GM23338 (cell line): Measurements from ENCODE around the gene ARL5A. TPM values are rescaled to one million over a fixed set of nuclear protein-coding genes. Genes with fewer than 3 reads are reported as not detected.

Experiments
- ATAC-seq: fragments of 200-7000 bp; cut with Tn5 transposase; 3 replicates; pipeline ENCODE4 v1.9.1; 2020
- DNase-seq: peaks from one replicate; pipeline ENCODE4 v3.0.0-alpha.2; 2015; ENCODE audit warnings: low spot score
- H2AFZ ChIP-seq: fragments of 200-600 bp; sonication (generic); 2 replicates; pipeline ENCODE4 v1.8.0; 2016; ENCODE audit warnings: antibody characterized with exemption, mild to moderate bottlenecking, moderate library complexity
- H3F3A ChIP-seq: fragments of 200-600 bp; sonication (generic); replicated peaks from 2 replicates; pipeline ENCODE4 v1.8.0; 2017; ENCODE audit warnings: antibody characterized with exemption, mixed run types, low read depth
- H3K27ac ChIP-seq: fragments of 200-600 bp; sonication (generic); 2 replicates; pipeline ENCODE4 v1.6.1; 2016; ENCODE audit warnings: low read depth
- H3K27me3 ChIP-seq: fragments of 200-600 bp; sonication (generic); 2 replicates; pipeline ENCODE4 v1.8.0; 2016; ENCODE audit warnings: mild to moderate bottlenecking, mixed run types, moderate library complexity; ENCODE audit not compliant: insufficient read depth
- H3K36me3 ChIP-seq: fragments of 200-600 bp; sonication (generic); 2 replicates; pipeline ENCODE4 v1.8.0; 2016; ENCODE audit warnings: mild to moderate bottlenecking; ENCODE audit not compliant: insufficient read depth
- H3K4me1 ChIP-seq: fragments of 200-600 bp; sonication (generic); 2 replicates; pipeline ENCODE4 v1.8.0; 2016; ENCODE audit warnings: mild to moderate bottlenecking, moderate library complexity; ENCODE audit not compliant: insufficient read depth
- H3K4me2 ChIP-seq: fragments of 200-600 bp; sonication (generic); 2 replicates; pipeline ENCODE4 v1.7.1; 2017; ENCODE audit warnings: mixed run types
- H3K4me3 ChIP-seq: fragments of 200-600 bp; sonication (generic); 2 replicates; pipeline ENCODE4 v1.6.1; 2016; ENCODE audit warnings: mixed run types
- H3K79me2 ChIP-seq: fragments of 200-600 bp; sonication (generic); replicated peaks from 2 replicates; pipeline ENCODE4 v1.8.0; 2017; ENCODE audit warnings: mild to moderate bottlenecking; ENCODE audit not compliant: insufficient read depth
- H3K9me2 ChIP-seq: fragments of 200-600 bp; sonication (generic); 2 replicates; pipeline ENCODE4 v1.8.0; 2017; ENCODE audit not compliant: insufficient read depth
- H4K20me1 ChIP-seq: fragments of 200-600 bp; sonication (generic); replicated peaks from 2 replicates; pipeline ENCODE4 v1.8.0; 2017; ENCODE audit warnings: mild to moderate bottlenecking; ENCODE audit not compliant: insufficient read depth
- H3K27ac Mint-ChIP-seq: 2 replicates; pipeline ENCODE4 v1.8.0; 2020; ENCODE audit warnings: inconsistent platforms, mild to moderate bottlenecking, moderate library complexity, mixed read lengths
- H3K27me3 Mint-ChIP-seq: 3 replicates; pipeline ENCODE4 v1.8.0; 2022; ENCODE audit warnings: low read depth, mild to moderate bottlenecking, moderate library complexity, mixed read lengths, inconsistent platforms; ENCODE audit not compliant: insufficient read depth, poor library complexity
- H3K36me3 Mint-ChIP-seq: 3 replicates; pipeline ENCODE4 v1.8.0; 2021; ENCODE audit warnings: low read depth, mild to moderate bottlenecking, inconsistent platforms, moderate library complexity, mixed read lengths
- H3K4me1 Mint-ChIP-seq: 3 replicates; pipeline ENCODE4 v1.8.0; 2020; ENCODE audit warnings: mild to moderate bottlenecking, inconsistent platforms, mixed read lengths
- H3K4me3 Mint-ChIP-seq: 3 replicates; pipeline ENCODE4 v1.8.0; 2021; ENCODE audit warnings: moderate library complexity, mild to moderate bottlenecking, inconsistent platforms, mixed read lengths
- H3K9me3 Mint-ChIP-seq: 3 replicates; pipeline ENCODE4 v1.8.0; 2020; ENCODE audit warnings: moderate library complexity, mild to moderate bottlenecking, inconsistent platforms, mixed read lengths
- CREB1 ChIP-seq: fragments of 250-450 bp; sonication (Bioruptor Pico); IDR thresholded peaks from 2 replicates; pipeline ENCODE4 v1.5.0; 2020; ENCODE audit warnings: low read depth, mild to moderate bottlenecking, moderate library complexity
- EZH2phosphoT487 ChIP-seq: fragments of 200-600 bp; sonication (generic); IDR thresholded peaks from one replicate; pipeline ENCODE4 v1.8.1; 2018; ENCODE audit warnings: antibody characterized with exemption; ENCODE audit not compliant: unreplicated experiment
- JUNB ChIP-seq: IDR thresholded peaks from one replicate; pipeline ENCODE4 v1.6.1; 2016; ENCODE audit warnings: antibody characterized with exemption; ENCODE audit not compliant: unreplicated experiment
- NANOG ChIP-seq: IDR thresholded peaks from 2 replicates; pipeline ENCODE4 v1.6.1; 2016; ENCODE audit warnings: antibody characterized with exemption, borderline replicate concordance
- POLR2AphosphoS5 ChIP-seq: IDR thresholded peaks from 2 replicates; pipeline ENCODE4 v1.6.1; 2016; ENCODE audit warnings: antibody characterized with exemption, low read depth
- STAT1 ChIP-seq: IDR thresholded peaks from one replicate; pipeline ENCODE4 v1.6.1; 2016; ENCODE audit warnings: antibody characterized with exemption; ENCODE audit not compliant: unreplicated experiment
- ZNF114 ChIP-seq: fragments of 250-450 bp; sonication (Bioruptor Pico); IDR thresholded peaks from 2 replicates; pipeline ENCODE4 v1.5.0; 2020; ENCODE audit warnings: mild to moderate bottlenecking, moderate library complexity
- ZNF331 ChIP-seq: fragments of 250-450 bp; sonication (Bioruptor Pico); IDR thresholded peaks from 2 replicates; pipeline ENCODE4 v1.5.0; 2020; ENCODE audit warnings: low read depth, mild to moderate bottlenecking, moderate library complexity
- polyA plus RNA-seq: library from polyadenylated mRNA; unstranded; fragments of >200 nt; fragmentation: Nextera tagmentation; extraction: Ambion mirVana; gene quantifications from 2 replicates; pipeline ENCODE4 v1.2.1, GENCODE V29; 2016
- total RNA-seq: library from RNA; depleted of rRNA; stranded (reverse); fragments of >200 nt; shearing (Covaris generic); gene quantifications from 2 replicates; pipeline ENCODE4 v1.2.3, GENCODE V29; 2014
- TF ChIP-seq, protein P1 (sequence below): fragments of 250-450 bp; sonication (Bioruptor Pico); IDR thresholded peaks from 2 replicates; pipeline ENCODE4 v1.5.0; 2020; ENCODE audit warnings: mild to moderate bottlenecking, moderate library complexity
- TF ChIP-seq, protein P2 (sequence below), 2 experiments: fragments of 200-600 bp in 1 of 2; sonication (generic) in 1 of 2; conservative IDR thresholded peaks; 2 replicates each; pipeline versions ENCODE4 v1.5.1 to v1.6.1; 2016 to 2017; ENCODE audit warnings: antibody characterized with exemption in 2 of 2, low read depth in 2 of 2, mild to moderate bottlenecking in 2 of 2, moderate library complexity in 1 of 2
- TF ChIP-seq, protein P3 (sequence below): IDR thresholded peaks from 2 replicates; pipeline ENCODE4 v1.6.1; 2016; ENCODE audit warnings: antibody characterized with exemption
- TF ChIP-seq, protein P4 (sequence below): IDR thresholded peaks from one replicate; pipeline ENCODE4 v1.6.1; 2018; ENCODE audit warnings: antibody characterized with exemption; ENCODE audit not compliant: unreplicated experiment

Gene ARL5A
- total and polyA plus RNA-seq, 2 experiments from 2014 or later: 26.8 to 104 TPM

DNA sequence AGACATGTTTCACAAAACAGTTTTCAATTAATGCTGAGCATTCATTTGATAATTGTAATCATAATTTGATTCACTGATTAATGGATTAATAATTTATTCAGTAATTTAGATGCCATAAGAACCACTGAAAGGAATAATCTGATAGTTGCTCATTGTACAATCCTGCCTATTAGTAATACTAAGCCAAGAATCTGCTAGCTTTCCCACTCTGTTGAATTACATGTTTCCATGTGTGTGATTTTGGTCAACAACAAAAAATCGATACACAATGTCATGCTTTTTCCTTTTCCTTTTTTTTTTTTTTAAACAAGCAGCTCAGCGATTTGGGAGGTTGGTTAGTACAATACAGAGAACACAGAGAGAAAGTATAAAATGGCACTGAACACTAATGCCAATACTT lies 25.9 kb downstream of the ARL5A start:
- no peaks in the 10 kb centered on the region for H3K79me2 ChIP-seq
- peaks cover 12% of the 10 kb centered on the region for H3K36me3 ChIP-seq
- H4K20me1 ChIP-seq: no peaks in the 10 kb centered on the region
- H3K4me3 ChIP-seq: no peak overlapping the region
- H3K4me2 ChIP-seq: no peak overlapping the region
- no peaks in the 10 kb centered on the region for H3K9me2 ChIP-seq
- H3K27ac Mint-ChIP-seq: no peak overlapping the region
- H3F3A ChIP-seq: no peaks in the 10 kb centered on the region
- no peak overlapping the region for H3K27ac ChIP-seq
- no peak overlapping the region for H2AFZ ChIP-seq
- H3K27me3 ChIP-seq: no peaks in the 10 kb centered on the region
- peaks cover 11% of the 10 kb centered on the region for H3K4me1 Mint-ChIP-seq
- H3K36me3 Mint-ChIP-seq: peaks cover 13% of the 10 kb centered on the region; the same call in 2 of the 3 replicates
- no peaks in the 10 kb centered on the region for H3K9me3 Mint-ChIP-seq
- DNase-seq (no peak), ATAC-seq (no peak)
- no peaks in the 10 kb centered on the region for H3K27me3 Mint-ChIP-seq
- TF ChIP-seq POLR2AphosphoS5: no peak
- no peak for TF ChIP-seq STAT1
- TF ChIP-seq, protein P1, sequence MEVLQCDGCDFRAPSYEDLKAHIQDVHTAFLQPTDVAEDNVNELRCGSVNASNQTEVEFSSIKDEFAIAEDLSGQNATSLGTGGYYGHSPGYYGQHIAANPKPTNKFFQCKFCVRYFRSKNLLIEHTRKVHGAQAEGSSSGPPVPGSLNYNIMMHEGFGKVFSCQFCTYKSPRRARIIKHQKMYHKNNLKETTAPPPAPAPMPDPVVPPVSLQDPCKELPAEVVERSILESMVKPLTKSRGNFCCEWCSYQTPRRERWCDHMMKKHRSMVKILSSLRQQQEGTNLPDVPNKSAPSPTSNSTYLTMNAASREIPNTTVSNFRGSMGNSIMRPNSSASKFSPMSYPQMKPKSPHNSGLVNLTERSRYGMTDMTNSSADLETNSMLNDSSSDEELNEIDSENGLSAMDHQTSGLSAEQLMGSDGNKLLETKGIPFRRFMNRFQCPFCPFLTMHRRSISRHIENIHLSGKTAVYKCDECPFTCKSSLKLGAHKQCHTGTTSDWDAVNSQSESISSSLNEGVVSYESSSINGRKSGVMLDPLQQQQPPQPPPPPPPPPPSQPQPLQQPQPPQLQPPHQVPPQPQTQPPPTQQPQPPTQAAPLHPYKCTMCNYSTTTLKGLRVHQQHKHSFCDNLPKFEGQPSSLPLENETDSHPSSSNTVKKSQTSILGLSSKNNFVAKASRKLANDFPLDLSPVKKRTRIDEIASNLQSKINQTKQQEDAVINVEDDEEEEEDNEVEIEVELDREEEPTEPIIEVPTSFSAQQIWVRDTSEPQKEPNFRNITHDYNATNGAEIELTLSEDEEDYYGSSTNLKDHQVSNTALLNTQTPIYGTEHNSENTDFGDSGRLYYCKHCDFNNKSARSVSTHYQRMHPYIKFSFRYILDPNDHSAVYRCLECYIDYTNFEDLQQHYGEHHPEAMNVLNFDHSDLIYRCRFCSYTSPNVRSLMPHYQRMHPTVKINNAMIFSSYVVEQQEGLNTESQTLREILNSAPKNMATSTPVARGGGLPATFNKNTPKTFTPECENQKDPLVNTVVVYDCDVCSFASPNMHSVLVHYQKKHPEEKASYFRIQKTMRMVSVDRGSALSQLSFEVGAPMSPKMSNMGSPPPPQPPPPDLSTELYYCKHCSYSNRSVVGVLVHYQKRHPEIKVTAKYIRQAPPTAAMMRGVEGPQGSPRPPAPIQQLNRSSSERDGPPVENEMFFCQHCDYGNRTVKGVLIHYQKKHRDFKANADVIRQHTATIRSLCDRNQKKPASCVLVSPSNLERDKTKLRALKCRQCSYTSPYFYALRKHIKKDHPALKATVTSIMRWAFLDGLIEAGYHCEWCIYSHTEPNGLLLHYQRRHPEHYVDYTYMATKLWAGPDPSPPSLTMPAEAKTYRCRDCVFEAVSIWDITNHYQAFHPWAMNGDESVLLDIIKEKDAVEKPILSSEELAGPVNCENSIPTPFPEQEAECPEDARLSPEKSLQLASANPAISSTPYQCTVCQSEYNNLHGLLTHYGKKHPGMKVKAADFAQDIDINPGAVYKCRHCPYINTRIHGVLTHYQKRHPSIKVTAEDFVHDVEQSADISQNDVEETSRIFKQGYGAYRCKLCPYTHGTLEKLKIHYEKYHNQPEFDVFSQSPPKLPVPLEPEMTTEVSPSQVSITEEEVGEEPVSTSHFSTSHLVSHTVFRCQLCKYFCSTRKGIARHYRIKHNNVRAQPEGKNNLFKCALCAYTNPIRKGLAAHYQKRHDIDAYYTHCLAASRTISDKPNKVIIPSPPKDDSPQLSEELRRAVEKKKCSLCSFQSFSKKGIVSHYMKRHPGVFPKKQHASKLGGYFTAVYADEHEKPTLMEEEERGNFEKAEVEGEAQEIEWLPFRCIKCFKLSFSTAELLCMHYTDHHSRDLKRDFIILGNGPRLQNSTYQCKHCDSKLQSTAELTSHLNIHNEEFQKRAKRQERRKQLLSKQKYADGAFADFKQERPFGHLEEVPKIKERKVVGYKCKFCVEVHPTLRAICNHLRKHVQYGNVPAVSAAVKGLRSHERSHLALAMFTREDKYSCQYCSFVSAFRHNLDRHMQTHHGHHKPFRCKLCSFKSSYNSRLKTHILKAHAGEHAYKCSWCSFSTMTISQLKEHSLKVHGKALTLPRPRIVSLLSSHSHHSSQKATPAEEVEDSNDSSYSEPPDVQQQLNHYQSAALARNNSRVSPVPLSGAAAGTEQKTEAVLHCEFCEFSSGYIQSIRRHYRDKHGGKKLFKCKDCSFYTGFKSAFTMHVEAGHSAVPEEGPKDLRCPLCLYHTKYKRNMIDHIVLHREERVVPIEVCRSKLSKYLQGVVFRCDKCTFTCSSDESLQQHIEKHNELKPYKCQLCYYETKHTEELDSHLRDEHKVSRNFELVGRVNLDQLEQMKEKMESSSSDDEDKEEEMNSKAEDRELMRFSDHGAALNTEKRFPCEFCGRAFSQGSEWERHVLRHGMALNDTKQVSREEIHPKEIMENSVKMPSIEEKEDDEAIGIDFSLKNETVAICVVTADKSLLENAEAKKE (CRISPR knock-in tag): no peak
- TF ChIP-seq, protein P2, sequence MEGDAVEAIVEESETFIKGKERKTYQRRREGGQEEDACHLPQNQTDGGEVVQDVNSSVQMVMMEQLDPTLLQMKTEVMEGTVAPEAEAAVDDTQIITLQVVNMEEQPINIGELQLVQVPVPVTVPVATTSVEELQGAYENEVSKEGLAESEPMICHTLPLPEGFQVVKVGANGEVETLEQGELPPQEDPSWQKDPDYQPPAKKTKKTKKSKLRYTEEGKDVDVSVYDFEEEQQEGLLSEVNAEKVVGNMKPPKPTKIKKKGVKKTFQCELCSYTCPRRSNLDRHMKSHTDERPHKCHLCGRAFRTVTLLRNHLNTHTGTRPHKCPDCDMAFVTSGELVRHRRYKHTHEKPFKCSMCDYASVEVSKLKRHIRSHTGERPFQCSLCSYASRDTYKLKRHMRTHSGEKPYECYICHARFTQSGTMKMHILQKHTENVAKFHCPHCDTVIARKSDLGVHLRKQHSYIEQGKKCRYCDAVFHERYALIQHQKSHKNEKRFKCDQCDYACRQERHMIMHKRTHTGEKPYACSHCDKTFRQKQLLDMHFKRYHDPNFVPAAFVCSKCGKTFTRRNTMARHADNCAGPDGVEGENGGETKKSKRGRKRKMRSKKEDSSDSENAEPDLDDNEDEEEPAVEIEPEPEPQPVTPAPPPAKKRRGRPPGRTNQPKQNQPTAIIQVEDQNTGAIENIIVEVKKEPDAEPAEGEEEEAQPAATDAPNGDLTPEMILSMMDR (conservative IDR thresholded peaks at IDR 0.05; ENCODE audit: low read depth in 2 of 2): no peak
- TF ChIP-seq, protein P3, sequence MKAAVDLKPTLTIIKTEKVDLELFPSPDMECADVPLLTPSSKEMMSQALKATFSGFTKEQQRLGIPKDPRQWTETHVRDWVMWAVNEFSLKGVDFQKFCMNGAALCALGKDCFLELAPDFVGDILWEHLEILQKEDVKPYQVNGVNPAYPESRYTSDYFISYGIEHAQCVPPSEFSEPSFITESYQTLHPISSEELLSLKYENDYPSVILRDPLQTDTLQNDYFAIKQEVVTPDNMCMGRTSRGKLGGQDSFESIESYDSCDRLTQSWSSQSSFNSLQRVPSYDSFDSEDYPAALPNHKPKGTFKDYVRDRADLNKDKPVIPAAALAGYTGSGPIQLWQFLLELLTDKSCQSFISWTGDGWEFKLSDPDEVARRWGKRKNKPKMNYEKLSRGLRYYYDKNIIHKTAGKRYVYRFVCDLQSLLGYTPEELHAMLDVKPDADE: no peak
- TF ChIP-seq, protein P4, sequence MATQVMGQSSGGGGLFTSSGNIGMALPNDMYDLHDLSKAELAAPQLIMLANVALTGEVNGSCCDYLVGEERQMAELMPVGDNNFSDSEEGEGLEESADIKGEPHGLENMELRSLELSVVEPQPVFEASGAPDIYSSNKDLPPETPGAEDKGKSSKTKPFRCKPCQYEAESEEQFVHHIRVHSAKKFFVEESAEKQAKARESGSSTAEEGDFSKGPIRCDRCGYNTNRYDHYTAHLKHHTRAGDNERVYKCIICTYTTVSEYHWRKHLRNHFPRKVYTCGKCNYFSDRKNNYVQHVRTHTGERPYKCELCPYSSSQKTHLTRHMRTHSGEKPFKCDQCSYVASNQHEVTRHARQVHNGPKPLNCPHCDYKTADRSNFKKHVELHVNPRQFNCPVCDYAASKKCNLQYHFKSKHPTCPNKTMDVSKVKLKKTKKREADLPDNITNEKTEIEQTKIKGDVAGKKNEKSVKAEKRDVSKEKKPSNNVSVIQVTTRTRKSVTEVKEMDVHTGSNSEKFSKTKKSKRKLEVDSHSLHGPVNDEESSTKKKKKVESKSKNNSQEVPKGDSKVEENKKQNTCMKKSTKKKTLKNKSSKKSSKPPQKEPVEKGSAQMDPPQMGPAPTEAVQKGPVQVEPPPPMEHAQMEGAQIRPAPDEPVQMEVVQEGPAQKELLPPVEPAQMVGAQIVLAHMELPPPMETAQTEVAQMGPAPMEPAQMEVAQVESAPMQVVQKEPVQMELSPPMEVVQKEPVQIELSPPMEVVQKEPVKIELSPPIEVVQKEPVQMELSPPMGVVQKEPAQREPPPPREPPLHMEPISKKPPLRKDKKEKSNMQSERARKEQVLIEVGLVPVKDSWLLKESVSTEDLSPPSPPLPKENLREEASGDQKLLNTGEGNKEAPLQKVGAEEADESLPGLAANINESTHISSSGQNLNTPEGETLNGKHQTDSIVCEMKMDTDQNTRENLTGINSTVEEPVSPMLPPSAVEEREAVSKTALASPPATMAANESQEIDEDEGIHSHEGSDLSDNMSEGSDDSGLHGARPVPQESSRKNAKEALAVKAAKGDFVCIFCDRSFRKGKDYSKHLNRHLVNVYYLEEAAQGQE: no peak
- no peak for TF ChIP-seq ZNF114
- TF ChIP-seq JUNB: no peak
- TF ChIP-seq EZH2phosphoT487: no peak
- no peak for TF ChIP-seq NANOG
- TF ChIP-seq CREB1: no peak
- TF ChIP-seq ZNF331: no peak
- H3K4me1 ChIP-seq: peaks cover 11% of the 10 kb centered on the region
- H3K4me3 Mint-ChIP-seq: no peak overlapping the region
